ENCODE measurements around the gene NCAM1.

GRCh38 chr11:113322158-113322557 lies 360.9 kb downstream of the NCAM1 start:
- TF ChIP-seq EZH2 (IDR thresholded peaks at IDR 0.05; ENCODE audit: low read length, unreplicated experiment) (no peak), CTCF (conservative IDR thresholded peaks at IDR 0.05; ENCODE audit: low read depth, low read length) (no peak)

Measured in PC-3 (cell line).